Measurements from ENCODE around the gene RTKN2. TPM values are rescaled to one million over a fixed set of nuclear protein-coding genes. Genes with fewer than 3 reads are reported as not detected.

The RTKN2 gene
- total RNA-seq, 1 donor from 2014 or later = 0.09 TPM

GRCh38 chr10:62189131-62189530, 79.5 kb downstream of the RTKN2 start:
- H3K4me3 Mint-ChIP-seq = no peak overlapping the region
- ChIA-PET POLR2A (no interaction called here), CTCF (no interaction called here)
- H3K27me3 Mint-ChIP-seq = no peaks in the 10 kb centered on the region
- H3K4me1 Mint-ChIP-seq = peaks cover 15% of the 10 kb centered on the region
- intact Hi-C loops (cut with micrococcal nuclease) = no loop called here
- TF ChIP-seq CTCF (IDR thresholded peaks at IDR 0.05) = no peak
- no peaks in the 10 kb centered on the region for H3K9me3 Mint-ChIP-seq
- DNase-seq (no peak), ATAC-seq (ENCODE audit: low read depth) (no peak)
- H3K27ac Mint-ChIP-seq = no peak overlapping the region
- no peaks in the 10 kb centered on the region for H3K36me3 Mint-ChIP-seq (ENCODE audit: low read depth)

- H3K4me1 Mint-ChIP-seq = peaks cover 25% of the 10 kb centered on the region
Observed at GRCh38 chr10:62188021-62188616, 80.5 kb downstream of the RTKN2 start.

GRCh38 chr10:62186999-62187675, 81.5 kb downstream of the RTKN2 start:
- ATAC-seq (ENCODE audit: low read depth) = no peak
- Mint-ChIP-seq H3K27ac (no peak overlapping the region), H3K27me3 (no peaks in the 10 kb centered on the region), H3K4me3 (no peak overlapping the region), H3K4me1 (peaks cover 26% of the 10 kb centered on the region), H3K36me3 (ENCODE audit: low read depth) (no peaks in the 10 kb centered on the region), H3K9me3 (no peaks in the 10 kb centered on the region)
- CTCF ChIA-PET = no interaction called here
- no peak for TF ChIP-seq CTCF (IDR thresholded peaks at IDR 0.05)
- DNase-seq = no peak
- intact Hi-C loops (cut with micrococcal nuclease) = no loop called here
- POLR2A ChIA-PET = interaction anchor here (0.6 kb wide), 1 partner anchor 13 kb away, joined by 4 read pairs; no protein-coding TSS in a partner anchor

More at GRCh38 chr10:62188021-62188616, 80.5 kb downstream of the RTKN2 start:
- ATAC-seq (ENCODE audit: low read depth) = no peak
- H3K4me3 Mint-ChIP-seq = no peak overlapping the region
- no peaks in the 10 kb centered on the region for H3K27me3 Mint-ChIP-seq
- intact Hi-C loops (cut with micrococcal nuclease) = no loop called here
- H3K9me3 Mint-ChIP-seq = no peaks in the 10 kb centered on the region
- TF ChIP-seq CTCF (IDR thresholded peaks at IDR 0.05) = no peak
- H3K27ac Mint-ChIP-seq = no peak overlapping the region
- POLR2A ChIA-PET = no interaction called here
- no peaks in the 10 kb centered on the region for H3K36me3 Mint-ChIP-seq (ENCODE audit: low read depth)
- DNase-seq = no peak
- CTCF ChIA-PET = no interaction called here

- TF ChIP-seq CTCF (IDR thresholded peaks at IDR 0.05) = no peak
- no peak overlapping the region for H3K27ac Mint-ChIP-seq
- H3K9me3 Mint-ChIP-seq = no peaks in the 10 kb centered on the region
- ATAC-seq (ENCODE audit: low read depth) (no peak), DNase-seq (no peak)
- intact Hi-C loops (cut with micrococcal nuclease) = no loop called here
- H3K4me3 Mint-ChIP-seq = peak overlapping the region; percentile 32
- POLR2A ChIA-PET = interaction anchor here (0.6 to 0.8 kb wide), 2 partner anchors 12 to 51 kb away, joined by 4 to 7 read pairs; no protein-coding TSS in a partner anchor
- H3K27me3 Mint-ChIP-seq = no peaks in the 10 kb centered on the region
- no peaks in the 10 kb centered on the region for H3K36me3 Mint-ChIP-seq (ENCODE audit: low read depth)
- CTCF ChIA-PET = no interaction called here
- H3K4me1 Mint-ChIP-seq = peaks cover 26% of the 10 kb centered on the region
Observed at GRCh38 chr10:62185919-62186692, 82.5 kb downstream of the RTKN2 start.
